Neural progenitor cell (in vitro differentiated cells): ENCODE measurements around the gene TMEM266. TPM values are rescaled to one million over a fixed set of nuclear protein-coding genes. Genes with fewer than 3 reads are reported as not detected.

Source experiments
- DNase-seq: peaks from one replicate; pipeline ENCODE4 v3.0.0-alpha.2; 2016; ENCODE audit warnings: low spot score
- H2AFZ ChIP-seq: fragments of 200-600 bp; sonication (generic); replicated peaks from 2 replicates; pipeline ENCODE4 v1.6.1; 2016; ENCODE audit warnings: antibody characterized with exemption
- H3F3A ChIP-seq: fragments of 200-600 bp; sonication (generic); 2 replicates; pipeline ENCODE4 v1.6.1; 2016; ENCODE audit warnings: antibody characterized with exemption, low read depth
- H3K27ac ChIP-seq: fragments of 200-600 bp; sonication (generic); 2 replicates; pipeline ENCODE4 v1.5.1; 2016; ENCODE audit warnings: mild to moderate bottlenecking
- H3K27me3 ChIP-seq: fragments of 200-600 bp; sonication (generic); 2 replicates; pipeline ENCODE4 v1.6.1; 2016; ENCODE audit warnings: mild to moderate bottlenecking, moderate library complexity
- H3K36me3 ChIP-seq: fragments of 200-600 bp; sonication (generic); 2 replicates; pipeline ENCODE4 v1.5.1; 2016
- H3K4me1 ChIP-seq: fragments of 200-600 bp; sonication (generic); 2 replicates; pipeline ENCODE4 v1.6.1; 2016; ENCODE audit warnings: mixed run types
- H3K4me2 ChIP-seq: fragments of 200-600 bp; sonication (generic); 2 replicates; pipeline ENCODE4 v1.6.1; 2016
- H3K4me3 ChIP-seq: fragments of 200-600 bp; sonication (generic); 2 replicates; pipeline ENCODE4 v1.5.1; 2016
- H3K79me2 ChIP-seq: fragments of 200-600 bp; sonication (generic); 2 replicates; pipeline ENCODE4 v1.6.1; 2016; ENCODE audit warnings: low read depth
- H3K9ac ChIP-seq: fragments of 200-600 bp; sonication (generic); 2 replicates; pipeline ENCODE4 v1.6.1; 2016
- H3K9me3 ChIP-seq: fragments of 200-600 bp; sonication (generic); 2 replicates; pipeline ENCODE4 v1.5.1; 2016; ENCODE audit warnings: low read depth
- H4K20me1 ChIP-seq: fragments of 200-600 bp; sonication (generic); 2 replicates; pipeline ENCODE4 v1.6.1; 2016; ENCODE audit warnings: low read depth
- H3K27ac Mint-ChIP-seq: 3 replicates; pipeline ENCODE4 v1.8.0; 2021; ENCODE audit warnings: mixed read lengths
- H3K27me3 Mint-ChIP-seq: 2 replicates; pipeline ENCODE4 v1.8.0; 2022; ENCODE audit warnings: low read depth, mild to moderate bottlenecking, inconsistent platforms, moderate library complexity, mixed read lengths; ENCODE audit not compliant: insufficient read depth
- H3K36me3 Mint-ChIP-seq: 3 replicates; pipeline ENCODE4 v1.8.0; 2021; ENCODE audit warnings: mixed read lengths
- H3K4me1 Mint-ChIP-seq: 3 replicates; pipeline ENCODE4 v1.8.0; 2021; ENCODE audit warnings: mixed read lengths
- H3K4me3 Mint-ChIP-seq: 3 replicates; pipeline ENCODE4 v1.8.0; 2021; ENCODE audit warnings: mild to moderate bottlenecking, moderate library complexity, mixed read lengths
- H3K9me3 Mint-ChIP-seq: 3 replicates; pipeline ENCODE4 v1.8.0; 2020; ENCODE audit warnings: mixed read lengths
- EZH2 ChIP-seq: fragments of 200-600 bp; sonication (generic); IDR thresholded peaks from 2 replicates; pipeline ENCODE4 v1.6.1; 2017; ENCODE audit warnings: antibody characterized with exemption, mild to moderate bottlenecking, moderate library complexity
- EZH2phosphoT487 ChIP-seq: fragments of 200-600 bp; sonication (generic); IDR thresholded peaks from 2 replicates; pipeline ENCODE4 v1.6.1; 2017; ENCODE audit warnings: antibody characterized with exemption
- total RNA-seq: library from RNA; depleted of rRNA; stranded (reverse); fragments of >200 nt; gene quantifications from 2 replicates; pipeline ENCODE4 v1.2.3, GENCODE V29; 2015; ENCODE audit warnings: low replicate concordance
- TF ChIP-seq, protein P1 (sequence below): fragments of 200-600 bp; sonication (generic); IDR thresholded peaks from 2 replicates; pipeline ENCODE4 v1.5.1; 2017; ENCODE audit warnings: antibody characterized with exemption, mild to moderate bottlenecking

TMEM266 gene
- total RNA-seq, 1 donor from 2014 or later: 0.43 TPM

DNA sequence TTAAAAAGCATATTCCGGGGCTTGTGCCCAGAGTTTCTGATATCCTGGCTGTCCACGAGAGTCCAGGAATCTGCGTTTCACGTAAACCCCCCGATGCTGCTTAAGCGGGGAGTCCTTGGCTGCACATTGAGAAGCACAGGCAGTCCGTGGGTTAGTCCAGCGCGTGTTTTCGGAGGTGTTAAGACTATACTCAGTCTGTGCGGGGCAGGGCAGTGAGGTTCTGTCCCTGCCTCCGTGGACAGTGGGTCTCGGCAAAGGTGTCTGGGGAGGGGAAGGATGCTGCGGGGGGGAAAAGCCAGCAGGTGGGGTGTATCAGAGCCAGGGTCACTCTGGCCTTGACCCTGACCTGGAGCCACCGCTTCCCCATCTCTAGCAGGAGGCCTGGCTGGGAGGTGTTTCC lies 106.2 kb downstream of the TMEM266 start:
- Histone ChIP-seq H3K79me2 (no peaks in the 10 kb centered on the region), H3K9me3 (no peaks in the 10 kb centered on the region), H3K27me3 (no peaks in the 10 kb centered on the region), H3K4me3 (no peak overlapping the region), H3K4me2 (no peak overlapping the region), H4K20me1 (no peaks in the 10 kb centered on the region), H3K4me1 (no peaks in the 10 kb centered on the region), H2AFZ (no peak overlapping the region), H3K9ac (no peak overlapping the region), H3K36me3 (no peaks in the 10 kb centered on the region), H3K27ac (no peak overlapping the region), H3F3A (no peaks in the 10 kb centered on the region)
- no peaks in the 10 kb centered on the region for H3K36me3 Mint-ChIP-seq
- no peak overlapping the region for H3K4me3 Mint-ChIP-seq
- no peaks in the 10 kb centered on the region for H3K9me3 Mint-ChIP-seq
- H3K27me3 Mint-ChIP-seq: peaks cover 5% of the 10 kb centered on the region
- H3K4me1 Mint-ChIP-seq: peaks cover 14% of the 10 kb centered on the region
- no peak for TF ChIP-seq EZH2
- no peak for TF ChIP-seq EZH2phosphoT487
- no peak overlapping the region for H3K27ac Mint-ChIP-seq
- no peak for DNase-seq

DNA sequence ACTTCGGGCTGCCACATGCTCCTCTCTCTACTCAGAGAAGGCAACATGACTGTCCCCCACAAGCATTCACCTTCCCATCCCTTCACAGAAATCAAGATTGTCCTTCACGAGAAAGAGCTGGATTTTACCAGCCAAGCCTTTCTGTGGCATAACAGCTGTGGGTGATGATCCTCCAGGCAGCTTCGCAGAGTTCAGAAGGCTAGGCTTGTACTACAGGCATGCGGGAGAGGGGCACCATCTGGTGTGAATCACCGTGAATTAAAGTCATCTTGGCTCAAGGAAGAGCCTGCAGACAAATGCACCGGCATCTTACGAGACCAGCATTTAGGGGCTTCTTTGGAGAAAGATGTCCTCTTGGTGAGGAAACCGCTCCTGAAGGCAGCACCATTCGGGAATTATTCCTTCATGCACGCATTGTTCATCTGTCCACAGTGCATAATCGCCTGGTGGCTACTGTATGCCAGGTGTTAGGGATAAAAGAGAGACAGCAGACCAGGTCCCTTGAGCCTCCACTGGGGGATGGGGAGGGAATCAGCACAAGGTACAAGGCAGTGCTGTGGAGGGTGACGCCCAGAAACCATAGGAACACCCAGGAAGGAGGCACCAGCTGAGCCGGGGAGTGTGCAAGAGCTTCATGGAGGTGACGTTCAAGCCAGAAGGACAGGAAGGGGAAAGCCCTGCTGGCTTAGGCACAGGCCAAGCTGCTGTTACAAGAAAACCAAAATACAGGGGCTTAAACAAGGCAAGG lies 108.6 kb downstream of the TMEM266 start:
- TF ChIP-seq, protein P1, sequence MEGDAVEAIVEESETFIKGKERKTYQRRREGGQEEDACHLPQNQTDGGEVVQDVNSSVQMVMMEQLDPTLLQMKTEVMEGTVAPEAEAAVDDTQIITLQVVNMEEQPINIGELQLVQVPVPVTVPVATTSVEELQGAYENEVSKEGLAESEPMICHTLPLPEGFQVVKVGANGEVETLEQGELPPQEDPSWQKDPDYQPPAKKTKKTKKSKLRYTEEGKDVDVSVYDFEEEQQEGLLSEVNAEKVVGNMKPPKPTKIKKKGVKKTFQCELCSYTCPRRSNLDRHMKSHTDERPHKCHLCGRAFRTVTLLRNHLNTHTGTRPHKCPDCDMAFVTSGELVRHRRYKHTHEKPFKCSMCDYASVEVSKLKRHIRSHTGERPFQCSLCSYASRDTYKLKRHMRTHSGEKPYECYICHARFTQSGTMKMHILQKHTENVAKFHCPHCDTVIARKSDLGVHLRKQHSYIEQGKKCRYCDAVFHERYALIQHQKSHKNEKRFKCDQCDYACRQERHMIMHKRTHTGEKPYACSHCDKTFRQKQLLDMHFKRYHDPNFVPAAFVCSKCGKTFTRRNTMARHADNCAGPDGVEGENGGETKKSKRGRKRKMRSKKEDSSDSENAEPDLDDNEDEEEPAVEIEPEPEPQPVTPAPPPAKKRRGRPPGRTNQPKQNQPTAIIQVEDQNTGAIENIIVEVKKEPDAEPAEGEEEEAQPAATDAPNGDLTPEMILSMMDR: no peak
- no peak for TF ChIP-seq EZH2phosphoT487
- no peak for TF ChIP-seq EZH2

DNA sequence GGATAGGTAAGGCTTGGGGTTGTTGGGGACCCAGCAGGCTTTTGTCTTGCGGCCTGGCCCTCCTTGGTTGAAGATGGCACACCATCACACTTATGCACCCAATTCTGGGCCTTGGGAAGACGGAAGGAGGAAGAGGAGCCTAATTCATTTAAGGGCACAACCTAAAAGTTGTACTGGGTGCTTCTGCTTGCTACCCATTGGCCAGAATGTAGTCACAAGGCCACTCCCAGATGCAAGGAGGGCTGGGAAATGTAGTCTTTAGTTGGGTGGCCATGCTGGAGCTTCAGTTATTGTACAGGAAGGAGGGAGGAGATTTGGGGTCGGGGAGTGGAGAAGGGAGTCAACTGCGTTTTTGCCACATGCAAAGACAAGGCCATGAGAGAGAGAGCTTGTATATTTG lies 109.2 kb downstream of the TMEM266 start:
- H3K79me2 ChIP-seq: no peaks in the 10 kb centered on the region
- H3K27ac Mint-ChIP-seq: no peak overlapping the region
- H3K27ac ChIP-seq: no peak overlapping the region
- H3K4me2 ChIP-seq: no peak overlapping the region
- no peak overlapping the region for H3K9ac ChIP-seq
- H4K20me1 ChIP-seq: no peaks in the 10 kb centered on the region
- no peak overlapping the region for H3K4me3 Mint-ChIP-seq
- H3K4me3 ChIP-seq: no peak overlapping the region
- no peak for TF ChIP-seq EZH2
- TF ChIP-seq, protein P1: no peak
- TF ChIP-seq EZH2phosphoT487: no peak
- no peak for DNase-seq
- peaks cover 13% of the 10 kb centered on the region for H3K27me3 Mint-ChIP-seq
- peaks cover under 1% of the 10 kb centered on the region for H3K4me1 Mint-ChIP-seq
- peak overlapping the region; percentile 94 for H2AFZ ChIP-seq
- H3K36me3 Mint-ChIP-seq: no peaks in the 10 kb centered on the region
- H3K4me1 ChIP-seq: no peaks in the 10 kb centered on the region
- H3K9me3 ChIP-seq: no peaks in the 10 kb centered on the region
- H3K36me3 ChIP-seq: no peaks in the 10 kb centered on the region
- no peaks in the 10 kb centered on the region for H3F3A ChIP-seq
- H3K9me3 Mint-ChIP-seq: no peaks in the 10 kb centered on the region
- H3K27me3 ChIP-seq: no peaks in the 10 kb centered on the region

More for the DNA sequence above, 108.6 kb downstream of the TMEM266 start:
- Mint-ChIP-seq H3K36me3 (no peaks in the 10 kb centered on the region), H3K4me3 (no peak overlapping the region), H3K27ac (no peak overlapping the region), H3K4me1 (peaks cover 6% of the 10 kb centered on the region), H3K9me3 (no peaks in the 10 kb centered on the region), H3K27me3 (peaks cover 13% of the 10 kb centered on the region)
- H3K9me3 ChIP-seq: no peaks in the 10 kb centered on the region
- no peak overlapping the region for H3K27ac ChIP-seq
- H3K4me3 ChIP-seq: no peak overlapping the region
- no peak overlapping the region for H3K4me2 ChIP-seq
- no peaks in the 10 kb centered on the region for H3K79me2 ChIP-seq
- no peak overlapping the region for H3K9ac ChIP-seq
- H3K36me3 ChIP-seq: no peaks in the 10 kb centered on the region
- H3K4me1 ChIP-seq: no peaks in the 10 kb centered on the region
- H2AFZ ChIP-seq: peak overlapping the region; percentile 94
- H3F3A ChIP-seq: no peaks in the 10 kb centered on the region
- DNase-seq: no peak
- H3K27me3 ChIP-seq: no peaks in the 10 kb centered on the region
- H4K20me1 ChIP-seq: no peaks in the 10 kb centered on the region
